H9 (cell line): Measurements from ENCODE around the gene ZNF609. TPM values are rescaled to one million over a fixed set of nuclear protein-coding genes. Genes with fewer than 3 reads are reported as not detected.

Experiments
- DNase-seq: peaks from one replicate; pipeline ENCODE4 v3.0.0-alpha.2; 2017
- H2AFZ ChIP-seq: one replicate; pipeline ENCODE4 v1.6.1; 2013; ENCODE audit warnings: mild to moderate bottlenecking, low read length, control low read depth, moderate library complexity
- H2AK5ac ChIP-seq: 2 replicates; pipeline ENCODE4 v1.6.1; 2013; ENCODE audit warnings: low read length, control low read depth, mixed read lengths; ENCODE audit not compliant: insufficient read length
- H2BK120ac ChIP-seq: one replicate; pipeline ENCODE4 v1.6.1; 2013; ENCODE audit warnings: low read depth, mild to moderate bottlenecking, low read length, control low read depth, inconsistent platforms; ENCODE audit not compliant: poor library complexity, severe bottlenecking
- H2BK12ac ChIP-seq: 2 replicates; pipeline ENCODE4 v1.6.1; 2013; ENCODE audit warnings: low read length, control low read depth, mixed read lengths, low read depth; ENCODE audit not compliant: insufficient read length
- H2BK15ac ChIP-seq: 2 replicates; pipeline ENCODE4 v1.6.1; 2013; ENCODE audit warnings: low read depth, low read length, control low read depth
- H2BK20ac ChIP-seq: one replicate; pipeline ENCODE4 v1.6.1; 2013; ENCODE audit warnings: low read depth, mild to moderate bottlenecking, low read length, control low read depth, inconsistent platforms; ENCODE audit not compliant: poor library complexity, severe bottlenecking
- H2BK5ac ChIP-seq: 2 replicates; pipeline ENCODE4 v1.6.1; 2013; ENCODE audit warnings: low read length, control low read depth, mixed read lengths; ENCODE audit not compliant: insufficient read length
- H3K14ac ChIP-seq: 2 replicates; pipeline ENCODE4 v1.6.1; 2013; ENCODE audit warnings: low read length, control low read depth; ENCODE audit not compliant: insufficient read depth
- H3K18ac ChIP-seq: 2 replicates; pipeline ENCODE4 v1.6.1; 2013; ENCODE audit warnings: low read depth, mild to moderate bottlenecking, mixed read lengths, low read length, control low read depth; ENCODE audit not compliant: insufficient read length
- H3K23ac ChIP-seq: 2 replicates; pipeline ENCODE4 v1.6.1; 2013; ENCODE audit warnings: low read length, control low read depth, mixed read lengths, low read depth; ENCODE audit not compliant: insufficient read length
- H3K23me2 ChIP-seq: 2 replicates; pipeline ENCODE4 v1.6.1; 2013; ENCODE audit warnings: low read depth, mild to moderate bottlenecking, mixed read lengths, low read length, control low read depth; ENCODE audit not compliant: insufficient read length, poor library complexity, severe bottlenecking
- H3K27ac ChIP-seq: 2 replicates; pipeline ENCODE4 v1.5.1; 2013; ENCODE audit warnings: low read length, control low read depth, mixed read lengths, low read depth; ENCODE audit not compliant: insufficient read length
- H3K27me3 ChIP-seq: 2 replicates; pipeline ENCODE4 v1.6.1; 2013; ENCODE audit warnings: low read length, control low read depth, inconsistent platforms; ENCODE audit not compliant: insufficient read depth
- H3K4ac ChIP-seq: 2 replicates; pipeline ENCODE4 v1.6.1; 2013; ENCODE audit warnings: low read depth, mild to moderate bottlenecking, control low read depth, inconsistent platforms, low read length, moderate library complexity
- H3K4me1 ChIP-seq: 2 replicates; pipeline ENCODE4 v1.6.1; 2013; ENCODE audit warnings: low read length, control low read depth, inconsistent platforms; ENCODE audit not compliant: insufficient read depth
- H3K4me2 ChIP-seq: 2 replicates; pipeline ENCODE4 v1.6.1; 2013; ENCODE audit warnings: low read length, control low read depth, mixed read lengths; ENCODE audit not compliant: insufficient read length, insufficient read depth
- H3K56ac ChIP-seq: 2 replicates; pipeline ENCODE4 v1.6.1; 2013; ENCODE audit warnings: low read depth, mild to moderate bottlenecking, mixed read lengths, low read length, control low read depth; ENCODE audit not compliant: insufficient read length
- H3K79me1 ChIP-seq: 2 replicates; pipeline ENCODE4 v1.6.1; 2013; ENCODE audit warnings: low read depth, mild to moderate bottlenecking, moderate library complexity, low read length, control low read depth, inconsistent platforms; ENCODE audit not compliant: insufficient read depth, poor library complexity, severe bottlenecking
- H3K79me2 ChIP-seq: 2 replicates; pipeline ENCODE4 v1.6.1; 2013; ENCODE audit warnings: low read length, control low read depth, inconsistent platforms; ENCODE audit not compliant: insufficient read depth
- H3K9ac ChIP-seq: 2 replicates; pipeline ENCODE4 v1.6.1; 2013; ENCODE audit warnings: low read length, control low read depth, mixed read lengths; ENCODE audit not compliant: insufficient read length; ENCODE audit errors: extremely low read depth
- H3K9me3 ChIP-seq: one replicate; pipeline ENCODE4 v1.6.1; 2013; ENCODE audit warnings: low read depth, low read length, inconsistent platforms; ENCODE audit not compliant: control insufficient read depth
- H3T11ph ChIP-seq: one replicate; pipeline ENCODE4 v1.6.1; 2013; ENCODE audit warnings: mild to moderate bottlenecking, low read length, control low read depth, inconsistent platforms
- H4K20me1 ChIP-seq: one replicate; pipeline ENCODE4 v1.6.1; 2013; ENCODE audit not compliant: control insufficient read depth, insufficient read length, insufficient read depth
- H4K5ac ChIP-seq: 2 replicates; pipeline ENCODE4 v1.6.1; 2013; ENCODE audit warnings: low read depth, mild to moderate bottlenecking, mixed read lengths, low read length, control low read depth; ENCODE audit not compliant: insufficient read length
- H4K8ac ChIP-seq: replicated peaks from 2 replicates; pipeline ENCODE4 v1.6.1; 2013; ENCODE audit warnings: low read length, control low read depth, mixed read lengths, low read depth; ENCODE audit not compliant: insufficient read length
- H4K91ac ChIP-seq: 2 replicates; pipeline ENCODE4 v1.6.1; 2013; ENCODE audit warnings: low read depth, mild to moderate bottlenecking, moderate library complexity, mixed read lengths, low read length, control low read depth; ENCODE audit not compliant: insufficient read length
- H3K27ac Mint-ChIP-seq, 3 experiments: 2 replicates in 2 of 3; 3 replicates in 1 of 3; pipeline ENCODE4 v1.8.0; 2020 to 2021; ENCODE audit warnings: mixed read lengths in 3 of 3, mild to moderate bottlenecking in 1 of 3, moderate library complexity in 1 of 3
- H3K27me3 Mint-ChIP-seq: 2 replicates; pipeline ENCODE4 v1.8.0; 2021; ENCODE audit warnings: low read depth, mild to moderate bottlenecking, moderate library complexity, mixed read lengths
- H3K36me3 Mint-ChIP-seq, 3 experiments: 2 replicates in 2 of 3; 3 replicates in 1 of 3; pipeline ENCODE4 v1.8.0; 2020 to 2021; ENCODE audit warnings: low read depth in 3 of 3, mixed read lengths in 3 of 3; ENCODE audit not compliant: insufficient read depth in 1 of 3
- H3K4me1 Mint-ChIP-seq, 2 experiments: 2 replicates each; pipeline ENCODE4 v1.8.0; 2020; ENCODE audit warnings: mixed read lengths in 2 of 2
- H3K4me3 Mint-ChIP-seq, 2 experiments: 2 replicates in 1 of 2; 3 replicates in 1 of 2; pipeline ENCODE4 v1.8.0; 2020 to 2021; ENCODE audit warnings: mild to moderate bottlenecking in 2 of 2, mixed read lengths in 2 of 2, moderate library complexity in 1 of 2
- H3K9me3 Mint-ChIP-seq, 2 experiments: 2 replicates in 1 of 2; 3 replicates in 1 of 2; pipeline ENCODE4 v1.8.0; 2020; ENCODE audit warnings: mild to moderate bottlenecking in 2 of 2, mixed read lengths in 2 of 2, moderate library complexity in 1 of 2
- WGBS: extraction: QIAGEN DNeasy Blood & Tissue Kit; methylation state at CpG from one replicate; pipeline ENCODE4 v1.1.7; 2013; ENCODE audit warnings: missing lambda C conversion rate, low lambda C conversion rate, mixed read lengths; ENCODE audit not compliant: insufficient read length; ENCODE audit errors: extremely low coverage; 5-methylcytosine and 5-hydroxymethylcytosine counted together
- total RNA-seq: library from RNA; stranded (reverse); gene quantifications from 2 replicates; pipeline ENCODE4 v1.2.1, GENCODE V29; 2021
- TF ChIP-seq, protein P1 (sequence below): fragments of 200-600 bp; sonication (generic); conservative IDR thresholded peaks from 3 replicates; pipeline ENCODE4 v1.8.0; 2021; ENCODE audit warnings: antibody characterized with exemption, mild to moderate bottlenecking

Gene ZNF609
- total RNA-seq, 1 experiment from 2014 or later, result 45.3 TPM

DNA sequence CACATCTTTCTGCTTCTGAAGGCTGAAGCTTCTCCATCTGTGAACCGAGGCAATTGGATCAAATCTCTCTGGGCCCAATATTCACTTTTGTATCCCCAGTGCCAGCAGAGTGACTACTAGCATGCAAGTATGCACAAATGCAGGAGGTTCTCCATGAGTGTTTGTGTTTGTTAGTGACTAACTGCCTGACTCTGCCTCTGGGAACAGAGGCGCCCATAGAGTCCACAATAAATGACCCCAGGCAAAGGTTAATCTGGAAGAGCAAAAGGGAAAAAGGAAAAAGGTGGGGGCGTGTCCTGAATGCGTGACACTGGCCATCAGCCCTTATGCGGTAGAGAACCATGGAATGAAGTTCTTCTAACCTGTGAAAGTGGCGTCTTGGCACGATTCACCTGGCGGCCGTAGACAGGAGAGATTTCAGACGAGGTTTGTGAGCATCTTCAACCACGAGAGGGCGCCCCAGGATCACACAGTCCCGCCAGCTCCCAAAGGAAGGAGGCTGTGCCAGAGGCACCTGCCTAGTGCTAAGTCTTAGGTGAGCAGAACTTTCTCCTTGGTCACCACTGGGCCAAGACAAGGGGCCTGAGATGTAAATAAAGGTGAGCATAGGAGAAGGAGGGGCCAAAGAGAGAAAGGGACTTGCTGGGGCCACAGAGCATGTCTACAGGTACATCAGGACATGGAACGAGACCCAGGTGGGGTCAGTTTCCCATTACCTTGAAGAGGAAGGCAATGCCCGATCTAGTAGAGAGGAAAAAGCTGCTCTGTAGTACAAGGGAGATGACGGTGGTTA, 270.8 kb downstream of the ZNF609 start:
- no peaks in the 10 kb centered on the region for H4K20me1 ChIP-seq
- no peak overlapping the region for H3K9ac ChIP-seq
- no peak overlapping the region for H2BK120ac ChIP-seq
- H4K91ac ChIP-seq, result no peak overlapping the region
- no peak overlapping the region for H2BK15ac ChIP-seq
- no peaks in the 10 kb centered on the region for H3K79me1 ChIP-seq
- no peak overlapping the region for H3K27ac ChIP-seq
- no peak overlapping the region for H3K23ac ChIP-seq
- no peak overlapping the region for H3K4me2 ChIP-seq
- no peak overlapping the region for H4K8ac ChIP-seq
- Mint-ChIP-seq H3K36me3 (peaks cover 34 to 81% (median 34%) of the 10 kb centered on the region in 3 experiments), H3K4me1 (peaks cover 20 to 22% of the 10 kb centered on the region in 2 experiments), H3K27ac (peak overlapping the region; percentile 54 to 93 (median 76); a peak in 6 of 7 replicates), H3K27me3 (no peaks in the 10 kb centered on the region; the same call in 1 of the 2 replicates), H3K4me3 (no peak overlapping the region; a peak in 1 of 5 replicates), H3K9me3 (no peaks in the 10 kb centered on the region; a peak in 1 of 5 replicates)
- H3K79me2 ChIP-seq, result 0 out of 2 replicates have a peak, but pooled peaks cover 2% of the 10 kb centered on the region
- WGBS, result no CpG with 5 or more reads among the region's 16 CpGs
- H3K18ac ChIP-seq, result no peak overlapping the region
- H3K9me3 ChIP-seq, result no peaks in the 10 kb centered on the region
- H3K56ac ChIP-seq, result no peak overlapping the region
- H2AFZ ChIP-seq, result no peak overlapping the region
- H2BK5ac ChIP-seq, result no peak overlapping the region
- H2AK5ac ChIP-seq, result no peak overlapping the region
- H3K14ac ChIP-seq, result no peak overlapping the region
- no peak overlapping the region for H3T11ph ChIP-seq
- TF ChIP-seq, protein P1, sequence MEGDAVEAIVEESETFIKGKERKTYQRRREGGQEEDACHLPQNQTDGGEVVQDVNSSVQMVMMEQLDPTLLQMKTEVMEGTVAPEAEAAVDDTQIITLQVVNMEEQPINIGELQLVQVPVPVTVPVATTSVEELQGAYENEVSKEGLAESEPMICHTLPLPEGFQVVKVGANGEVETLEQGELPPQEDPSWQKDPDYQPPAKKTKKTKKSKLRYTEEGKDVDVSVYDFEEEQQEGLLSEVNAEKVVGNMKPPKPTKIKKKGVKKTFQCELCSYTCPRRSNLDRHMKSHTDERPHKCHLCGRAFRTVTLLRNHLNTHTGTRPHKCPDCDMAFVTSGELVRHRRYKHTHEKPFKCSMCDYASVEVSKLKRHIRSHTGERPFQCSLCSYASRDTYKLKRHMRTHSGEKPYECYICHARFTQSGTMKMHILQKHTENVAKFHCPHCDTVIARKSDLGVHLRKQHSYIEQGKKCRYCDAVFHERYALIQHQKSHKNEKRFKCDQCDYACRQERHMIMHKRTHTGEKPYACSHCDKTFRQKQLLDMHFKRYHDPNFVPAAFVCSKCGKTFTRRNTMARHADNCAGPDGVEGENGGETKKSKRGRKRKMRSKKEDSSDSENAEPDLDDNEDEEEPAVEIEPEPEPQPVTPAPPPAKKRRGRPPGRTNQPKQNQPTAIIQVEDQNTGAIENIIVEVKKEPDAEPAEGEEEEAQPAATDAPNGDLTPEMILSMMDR, result peak; percentile 96
- H2BK12ac ChIP-seq, result no peak overlapping the region
- H3K4me1 ChIP-seq, result peaks cover 7% of the 10 kb centered on the region; the same call in 1 of the 2 replicates
- no peaks in the 10 kb centered on the region for H3K23me2 ChIP-seq
- DNase-seq, result peak; percentile 92
- no peak overlapping the region for H3K4ac ChIP-seq
- H4K5ac ChIP-seq, result no peak overlapping the region
- H3K27me3 ChIP-seq, result no peaks in the 10 kb centered on the region
- H2BK20ac ChIP-seq, result no peak overlapping the region
